ENCODE results near the gene VTI1B.

- TF ChIP-seq CTCF (IDR thresholded peaks at IDR 0.05) (no peak), EP300 (IDR thresholded peaks at IDR 0.05) (no peak), POLR2AphosphoS5 (IDR thresholded peaks at IDR 0.05) (no peak), POLR2A (IDR thresholded peaks at IDR 0.05; ENCODE audit: low read depth) (no peak)
Measured at GRCh38 chr14:67663633-67664032, 10.8 kb downstream of the VTI1B start.

Measured in esophagus muscularis mucosa (tissue), 4 donors.